GM21367 (cell line): ENCODE results near the gene MACROD2.
A peak's percentile ranks its signal among the peaks of the same experiment; 100 is the strongest.

Experiments
- ATAC-seq: cut with Tn5 transposase; IDR thresholded peaks from one replicate; pipeline ENCODE4 v1.9.1; 2021; ENCODE audit not compliant: unreplicated experiment

Gene MACROD2

GRCh38 chr20:15895560-15896084 is 1900.3 kb downstream of the MACROD2 start:
- ATAC-seq: peak; percentile 79

- ATAC-seq: no peak
Measured at GRCh38 chr20:15899967-15900366, 1904.7 kb downstream of the MACROD2 start.

DNA sequence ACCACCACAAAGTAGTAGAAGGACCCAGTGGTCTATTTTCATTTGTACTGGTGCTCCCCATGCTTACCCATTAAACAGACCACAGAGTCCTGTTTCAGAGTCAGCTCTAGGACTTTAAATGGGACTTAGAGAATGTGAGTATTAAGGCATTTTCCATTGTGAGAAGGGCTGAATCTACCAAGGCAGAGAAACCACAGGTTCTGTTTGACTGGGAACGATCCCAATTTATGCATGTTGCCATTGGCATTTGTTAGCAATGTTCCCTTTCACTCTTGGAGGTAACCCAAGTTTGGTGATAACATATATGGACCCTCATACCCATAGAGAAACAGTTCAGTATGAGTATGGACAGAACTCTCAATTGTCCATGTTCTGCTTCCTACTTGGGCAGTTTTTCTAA is 1905.1 kb downstream of the MACROD2 start:
- no peak for ATAC-seq

DNA sequence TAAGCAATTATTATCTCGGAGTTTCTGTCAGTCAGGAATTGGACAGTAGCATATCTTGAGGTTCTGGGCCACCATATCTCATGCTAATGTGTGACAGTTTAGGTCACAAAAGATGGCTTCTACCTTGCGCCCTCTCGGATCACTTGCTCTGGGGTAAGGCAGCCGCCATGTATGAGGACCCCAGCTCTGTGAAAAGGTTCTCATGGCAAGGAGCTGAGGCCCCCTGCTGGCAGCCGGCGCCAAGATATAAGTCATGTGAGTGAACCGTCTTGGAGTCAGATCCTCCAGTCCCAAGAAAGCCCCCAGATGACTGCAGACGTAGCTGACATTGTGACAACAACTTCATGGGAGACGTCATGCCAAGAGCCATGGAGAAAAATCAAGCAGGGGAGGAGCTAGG is 1907.2 kb downstream of the MACROD2 start:
- no peak for ATAC-seq

DNA sequence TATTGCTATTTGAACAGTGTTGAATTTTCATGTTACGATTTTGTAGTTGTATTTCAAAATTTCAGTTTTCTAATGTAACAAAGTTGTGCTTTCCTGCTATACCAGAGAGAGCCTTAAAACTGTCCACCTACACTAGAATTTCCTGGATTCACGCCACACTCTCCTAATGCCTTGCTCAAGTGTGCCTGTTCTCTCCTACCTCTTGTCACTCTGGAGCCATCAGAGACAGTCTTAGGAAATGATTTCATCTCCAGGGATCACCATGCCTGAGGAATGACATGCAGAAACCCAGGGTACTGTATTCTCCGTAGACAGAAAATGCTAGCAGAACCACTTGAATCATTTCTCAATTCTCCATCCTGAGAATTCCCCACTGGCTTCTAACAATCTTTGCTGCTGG is 1910.3 kb downstream of the MACROD2 start:
- ATAC-seq: no peak

GRCh38 chr20:15909995-15910394 is 1914.7 kb downstream of the MACROD2 start:
- no peak for ATAC-seq

DNA sequence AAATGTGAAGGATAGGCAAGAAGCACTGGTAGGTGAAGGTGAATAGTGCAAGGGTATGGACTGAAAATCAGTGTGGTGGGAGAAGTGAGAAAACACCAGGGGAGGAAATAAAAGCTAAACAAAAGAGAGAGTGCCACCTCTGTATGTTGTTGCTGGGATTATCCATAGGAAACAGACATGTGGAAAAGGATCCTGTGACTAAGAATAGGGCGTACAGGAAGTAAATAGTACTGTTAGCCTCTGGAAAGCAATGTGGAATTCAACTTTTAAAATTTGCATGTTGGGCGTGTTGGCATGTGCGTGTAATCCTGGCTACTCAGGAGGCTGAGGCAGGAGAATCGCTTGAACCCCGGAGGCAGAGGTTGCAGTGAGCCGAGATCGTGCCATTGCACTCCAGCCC is 1916.3 kb downstream of the MACROD2 start:
- no peak for ATAC-seq

- ATAC-seq: no peak
Measured at GRCh38 chr20:15913391-15914025, 1918.2 kb downstream of the MACROD2 start.

DNA sequence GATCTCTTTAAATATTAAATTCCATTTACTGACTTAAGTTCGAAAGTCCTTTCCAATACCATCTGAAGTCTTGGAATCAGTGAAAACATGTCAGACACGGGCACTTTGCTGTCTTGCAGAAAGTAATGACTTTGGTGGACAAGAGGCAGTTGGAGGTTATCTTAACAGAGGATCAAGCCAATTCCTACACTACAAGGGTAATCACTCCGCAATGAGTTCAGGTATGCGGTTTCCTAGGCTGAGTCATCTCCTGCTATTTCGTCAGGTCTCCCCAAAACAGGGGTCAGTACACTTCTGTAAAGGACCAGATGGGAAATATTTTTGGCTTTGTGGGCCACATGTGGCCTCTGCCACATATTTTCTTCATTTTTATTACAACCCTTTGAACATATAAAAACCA is 1921.3 kb downstream of the MACROD2 start:
- ATAC-seq: no peak

DNA sequence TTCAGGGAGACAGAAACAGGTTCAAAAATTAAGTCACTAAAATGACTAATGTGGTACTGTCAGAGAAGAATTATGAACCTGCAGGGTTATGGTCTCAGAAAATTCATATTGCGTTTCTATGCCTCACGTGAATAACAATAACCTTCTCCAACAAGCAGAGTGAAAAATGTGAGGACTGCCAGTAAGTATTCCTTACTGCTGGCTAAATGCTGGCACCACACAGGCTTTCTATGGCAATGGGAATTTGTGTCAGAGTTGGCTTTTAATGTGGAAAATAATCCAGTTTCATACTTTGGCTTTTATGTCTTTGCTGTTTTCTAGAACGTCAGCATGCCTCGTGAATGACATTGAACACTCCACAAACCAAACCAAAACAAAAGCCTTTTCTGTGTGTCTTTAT is 1922.0 kb downstream of the MACROD2 start:
- no peak for ATAC-seq

DNA sequence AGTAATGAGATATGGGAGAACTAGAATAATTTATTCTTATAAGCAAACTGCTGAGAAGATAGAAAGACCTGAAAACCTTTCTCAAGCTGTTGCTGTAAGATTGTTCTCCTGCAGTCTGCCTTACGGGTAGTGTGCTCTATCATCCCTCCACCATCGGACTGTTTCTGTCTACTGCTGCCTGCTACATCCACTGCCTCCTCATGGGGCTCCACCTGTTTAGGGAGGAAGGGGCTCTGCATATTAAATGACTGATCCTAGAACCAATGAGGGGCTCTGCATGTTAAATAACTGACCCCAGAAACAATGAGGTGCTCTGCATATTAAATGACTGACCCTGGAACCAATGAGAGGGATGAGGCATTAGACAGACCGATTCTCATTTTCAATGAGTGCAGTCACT is 1923.3 kb downstream of the MACROD2 start:
- no peak for ATAC-seq

DNA sequence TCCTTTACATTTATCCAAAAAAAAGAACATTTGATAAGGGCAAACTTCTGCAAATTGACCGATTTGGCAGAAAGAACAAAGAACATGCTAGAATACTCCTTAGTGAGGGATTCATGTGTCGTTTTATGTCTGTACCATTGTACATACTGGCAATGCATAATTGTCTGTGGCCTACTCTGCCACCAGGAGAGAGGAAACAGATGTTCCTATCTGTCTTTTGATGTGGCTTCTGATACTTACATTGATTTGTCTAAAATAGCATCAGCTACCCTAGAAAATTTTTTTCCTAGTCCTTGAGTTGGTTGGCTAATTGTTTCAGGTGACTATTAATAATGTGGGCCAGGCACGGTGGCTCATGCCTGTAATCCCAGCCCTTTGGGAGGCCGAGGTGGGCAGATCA is 1923.8 kb downstream of the MACROD2 start:
- ATAC-seq: no peak

DNA sequence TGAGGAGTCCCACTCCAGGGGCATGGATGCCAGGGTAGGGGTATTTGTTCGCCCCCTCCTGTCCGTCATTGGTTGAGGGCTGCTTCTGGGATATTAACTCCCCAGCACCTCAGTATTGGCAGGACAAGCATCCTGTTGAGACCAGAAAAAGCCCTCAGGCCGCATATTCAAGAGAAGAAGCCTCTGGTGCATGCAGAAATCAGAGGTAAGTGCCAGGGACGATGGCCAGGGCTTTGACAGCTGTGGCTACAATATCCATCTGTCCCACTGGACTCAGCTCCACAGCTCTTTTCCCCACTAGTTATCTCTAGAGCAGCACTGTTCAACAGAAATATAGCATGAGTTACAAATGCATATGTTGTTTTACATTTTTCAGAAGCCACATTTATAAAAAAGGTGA is 1926.6 kb downstream of the MACROD2 start:
- no peak for ATAC-seq

DNA sequence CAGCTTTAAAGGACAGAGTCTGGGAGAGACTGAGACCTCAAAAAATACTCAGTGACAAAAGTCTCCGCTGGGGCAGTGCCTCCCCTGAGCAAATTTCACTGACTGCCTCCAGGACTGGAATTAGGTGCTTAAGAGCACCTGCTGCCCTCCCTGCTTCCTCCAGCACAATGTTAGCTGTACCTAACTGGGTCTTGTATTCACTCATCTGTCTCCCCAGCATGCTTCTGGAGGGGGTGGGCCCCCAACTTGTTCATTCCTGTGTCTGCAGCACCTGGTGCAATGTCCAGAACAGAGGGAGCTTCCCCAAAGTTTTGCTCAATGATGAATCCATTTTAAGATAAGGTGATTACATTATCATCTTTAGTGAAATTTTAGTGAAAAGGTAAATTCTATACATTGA is 1927.2 kb downstream of the MACROD2 start:
- no peak for ATAC-seq

DNA sequence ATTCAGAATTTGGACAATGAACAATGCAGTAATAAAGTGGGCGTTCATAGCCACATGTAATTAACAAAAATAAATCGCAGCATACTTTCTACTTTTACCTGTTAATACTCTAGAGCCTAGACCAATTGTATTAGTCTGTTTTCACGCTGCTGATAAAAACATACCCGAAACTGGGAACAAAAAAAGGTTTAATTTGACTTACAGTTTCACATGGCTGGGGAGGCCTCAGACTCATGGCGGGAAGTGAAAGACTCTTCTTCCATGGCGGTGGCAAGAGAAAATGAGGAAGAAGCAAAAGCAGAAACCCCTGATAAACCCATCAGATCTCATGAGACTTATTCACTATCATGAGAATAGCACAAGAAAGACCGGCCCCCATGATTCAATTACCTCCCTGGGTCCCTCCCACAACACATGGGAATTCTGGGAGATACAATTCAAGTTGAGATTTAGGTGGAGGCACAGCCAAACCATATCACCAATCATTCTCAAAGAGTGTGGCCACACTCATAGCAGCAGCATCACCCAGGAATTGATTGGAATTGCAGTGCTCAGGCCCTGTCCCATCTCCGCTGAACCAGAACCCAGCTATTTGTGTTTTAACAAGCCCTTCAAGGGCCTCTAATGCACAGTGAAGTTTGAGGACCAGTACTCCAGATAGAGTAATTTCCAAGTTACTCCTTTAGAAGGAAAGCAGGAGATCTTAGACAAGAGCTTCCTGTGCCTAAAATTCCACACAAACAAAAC is 1927.9 kb downstream of the MACROD2 start:
- ATAC-seq: peak; percentile 39

- no peak for ATAC-seq
Measured at GRCh38 chr20:15924556-15924955, 1929.2 kb downstream of the MACROD2 start.

- ATAC-seq: no peak
Measured at GRCh38 chr20:15925376-15925775, 1930.1 kb downstream of the MACROD2 start.

DNA sequence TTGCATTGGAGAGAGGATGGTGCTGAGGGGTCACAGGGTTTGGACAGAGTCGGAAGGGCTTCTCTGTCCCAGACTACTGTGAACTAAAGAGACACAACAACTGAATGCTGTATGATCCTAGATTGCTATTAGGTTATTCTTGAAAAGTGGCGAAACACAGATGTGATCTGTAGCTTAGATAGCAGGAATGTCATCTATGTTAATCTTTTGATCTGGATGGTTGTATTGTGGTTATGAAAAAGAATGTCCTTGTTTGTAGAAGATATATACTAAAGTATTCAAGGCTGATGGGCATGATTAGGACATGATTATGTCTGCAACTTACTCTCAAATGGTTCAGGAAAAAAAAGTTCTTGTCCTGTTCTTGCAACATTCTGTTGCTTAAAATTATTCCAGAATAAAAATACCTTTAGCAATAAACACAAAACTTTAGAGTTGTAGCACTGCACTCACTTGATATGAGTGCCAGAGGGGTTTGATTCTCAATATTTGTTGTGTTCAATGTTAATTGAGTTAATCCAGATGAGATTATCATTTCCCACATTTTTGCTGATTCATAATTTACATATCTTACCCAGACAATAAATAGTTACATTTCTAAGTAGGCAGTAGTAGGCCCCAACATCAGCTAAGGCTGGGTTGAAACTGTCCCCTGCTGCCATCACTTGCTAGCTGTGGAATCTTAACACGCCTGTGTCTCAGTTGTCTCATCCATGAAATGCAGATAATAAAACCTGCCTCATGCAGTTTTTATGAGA is 1932.8 kb downstream of the MACROD2 start:
- ATAC-seq: no peak

GRCh38 chr20:15928946-15929345 is 1933.6 kb downstream of the MACROD2 start:
- no peak for ATAC-seq

GRCh38 chr20:15930311-15931305 is 1935.3 kb downstream of the MACROD2 start:
- no peak for ATAC-seq

GRCh38 chr20:15931897-15932296 is 1936.6 kb downstream of the MACROD2 start:
- ATAC-seq: no peak
